ENCODE measurements around the gene REEP1.
A peak's percentile ranks its signal among the peaks of the same experiment; 100 is the strongest.
"Not testable (repeated sequence)": the region's sequence is repeated elsewhere in the genome, so short reads cannot be mapped to it uniquely, and the experiment has no call there.

Gene REEP1

DNA sequence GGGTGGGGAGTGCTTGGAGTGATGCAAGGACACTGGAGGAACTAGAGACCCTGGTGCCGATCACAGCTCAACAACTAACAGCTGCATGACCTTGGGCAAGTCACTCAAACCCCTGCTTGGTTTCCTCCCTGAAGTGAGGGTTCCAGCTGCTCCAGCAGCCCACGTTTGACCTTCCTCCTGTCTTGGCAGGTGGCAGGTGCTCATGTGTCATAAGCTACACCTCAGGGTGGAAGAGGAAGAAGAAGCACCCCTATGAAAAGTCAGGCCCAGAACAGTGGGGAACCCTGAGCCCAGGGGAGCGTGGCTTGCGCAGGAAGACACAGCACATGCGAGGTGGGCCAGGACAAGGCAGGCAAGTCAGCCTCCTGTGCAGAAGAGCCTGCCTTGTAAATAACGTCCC lies 95.8 kb downstream of the REEP1 start:
- DNase-seq = no peak

DNA sequence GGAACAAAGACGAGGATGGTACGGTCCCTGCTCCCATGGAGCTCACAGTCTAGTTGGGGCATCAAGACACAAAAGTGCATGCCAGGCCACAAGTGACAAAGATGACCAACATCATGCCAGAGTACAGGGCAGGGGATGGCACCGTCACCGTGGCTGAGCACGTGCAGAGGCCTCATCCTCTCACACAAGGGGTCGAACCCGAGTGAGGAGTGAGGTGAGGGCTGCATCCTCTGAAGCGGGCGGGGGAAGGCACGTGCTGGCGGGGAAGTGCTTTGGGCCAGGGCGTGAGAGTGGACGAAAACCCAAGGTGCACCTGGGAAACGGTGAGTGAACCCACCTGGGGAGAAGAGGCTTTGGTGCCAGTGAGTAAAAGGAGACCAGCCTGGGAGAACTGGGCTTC lies 97.2 kb downstream of the REEP1 start:
- DNase-seq = peak; percentile 27

DNA sequence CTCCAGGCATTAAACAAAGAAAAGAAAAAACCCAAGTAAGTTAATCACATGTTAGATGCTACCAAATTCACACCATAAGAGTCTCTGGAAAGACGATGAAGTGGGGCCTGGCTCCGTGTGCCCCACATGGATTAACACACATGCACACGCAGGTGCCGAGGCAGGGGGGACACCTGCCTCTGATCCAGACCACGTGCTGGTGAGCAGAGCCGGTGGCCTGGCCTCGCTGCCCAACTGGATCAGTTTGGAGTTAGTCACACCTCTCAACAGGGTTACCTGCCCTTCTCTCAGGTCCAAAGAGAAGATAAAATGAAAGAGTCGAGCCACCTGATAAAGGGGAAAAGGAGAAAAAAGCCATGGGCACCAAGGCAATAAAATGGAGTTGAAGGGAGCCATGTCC lies 97.7 kb downstream of the REEP1 start:
- DNase-seq = peak; percentile 17

DNA sequence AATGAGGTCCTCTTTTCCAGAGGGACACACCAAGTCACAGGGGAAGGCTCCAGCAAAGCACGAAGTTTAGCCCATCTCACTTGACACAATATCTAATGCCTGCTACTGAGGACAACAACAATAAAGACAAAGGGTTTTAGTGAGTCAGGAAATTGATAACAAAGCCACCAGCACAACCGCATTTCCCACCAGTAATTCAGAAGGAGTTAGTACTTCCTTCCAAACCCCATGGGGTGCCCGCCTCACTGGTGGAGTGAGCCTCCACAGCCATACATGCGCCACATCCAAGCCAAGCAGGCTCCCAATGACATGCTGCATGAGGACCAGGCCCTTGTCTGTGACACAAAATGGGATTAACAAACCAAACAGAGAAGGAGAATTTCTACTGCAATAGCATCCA lies 98.1 kb downstream of the REEP1 start:
- DNase-seq = no peak

DNA sequence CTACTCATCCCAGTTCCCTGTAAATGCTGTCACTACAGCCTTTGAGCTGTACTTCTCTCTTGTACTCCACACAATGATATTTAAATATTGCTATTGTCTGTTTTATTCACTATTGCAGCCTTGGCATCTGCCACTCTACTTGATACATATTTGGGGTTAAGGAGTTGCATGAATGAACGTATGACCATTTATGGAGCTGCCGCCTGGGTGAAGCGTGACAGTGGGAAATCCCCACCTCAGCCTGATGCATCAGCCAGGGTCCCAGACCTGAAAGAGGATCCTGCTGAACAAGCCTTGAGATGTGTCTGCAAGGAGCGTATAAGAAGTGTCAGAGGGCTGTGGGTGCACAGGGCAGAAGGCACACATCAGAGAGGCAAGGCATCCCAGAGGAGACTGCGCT lies 99.1 kb downstream of the REEP1 start:
- peak; percentile 5 for DNase-seq

DNA sequence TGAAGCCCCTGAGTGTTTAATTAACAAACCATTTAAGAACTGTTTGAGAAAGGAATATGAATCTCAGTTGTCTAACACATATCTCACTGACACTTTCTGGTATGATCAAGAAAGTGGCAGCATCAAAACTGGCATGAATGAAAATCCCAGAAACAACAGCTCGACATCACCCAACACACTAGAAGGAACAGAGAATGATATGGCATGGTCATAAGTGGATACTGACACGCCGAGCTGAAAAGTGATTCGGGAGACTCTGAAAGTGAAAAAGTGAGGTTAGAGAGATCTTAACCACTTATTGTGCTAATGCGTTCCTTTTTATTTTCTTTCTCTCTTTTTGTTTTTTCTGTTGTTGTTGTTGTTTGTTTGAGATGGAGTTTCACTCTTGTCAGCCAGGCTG lies 100.3 kb downstream of the REEP1 start:
- no peak for DNase-seq

DNA sequence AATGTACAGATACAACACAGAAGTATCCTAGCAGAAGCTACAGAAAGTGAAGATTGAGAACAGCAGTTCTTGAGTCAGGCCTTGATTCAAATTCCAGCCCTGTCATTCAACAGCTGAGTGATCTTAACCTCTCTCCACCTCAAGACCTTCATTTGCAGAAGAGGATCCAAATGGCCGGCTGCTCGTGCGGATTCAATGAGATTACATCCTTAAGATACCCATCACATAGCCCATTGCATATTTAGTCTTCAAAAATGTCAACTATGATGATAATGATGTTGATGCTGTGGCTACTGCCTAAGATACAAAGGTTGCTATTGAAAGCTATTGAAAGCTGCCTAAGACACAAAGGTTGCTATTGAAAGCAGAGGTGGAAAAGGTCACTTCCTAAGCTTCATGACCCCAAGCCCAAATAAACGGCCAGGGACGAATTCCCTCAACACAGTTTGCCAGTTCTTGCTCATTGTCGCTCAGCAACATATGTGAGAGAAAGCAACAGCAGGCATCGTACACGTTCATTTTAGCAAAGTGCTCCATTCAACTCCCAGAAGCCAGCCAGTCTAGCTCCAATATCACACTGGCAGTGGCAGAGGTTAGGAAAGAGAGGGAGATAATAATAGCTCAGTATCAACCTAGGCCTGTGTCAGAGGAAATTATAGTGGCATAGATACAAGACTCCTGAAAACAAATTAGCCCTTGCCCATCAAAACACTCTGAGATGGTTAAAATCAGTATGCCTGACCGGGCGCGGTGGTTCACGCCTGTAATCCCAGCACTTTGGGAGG lies 102.0 kb downstream of the REEP1 start:
- no peak for DNase-seq

DNA sequence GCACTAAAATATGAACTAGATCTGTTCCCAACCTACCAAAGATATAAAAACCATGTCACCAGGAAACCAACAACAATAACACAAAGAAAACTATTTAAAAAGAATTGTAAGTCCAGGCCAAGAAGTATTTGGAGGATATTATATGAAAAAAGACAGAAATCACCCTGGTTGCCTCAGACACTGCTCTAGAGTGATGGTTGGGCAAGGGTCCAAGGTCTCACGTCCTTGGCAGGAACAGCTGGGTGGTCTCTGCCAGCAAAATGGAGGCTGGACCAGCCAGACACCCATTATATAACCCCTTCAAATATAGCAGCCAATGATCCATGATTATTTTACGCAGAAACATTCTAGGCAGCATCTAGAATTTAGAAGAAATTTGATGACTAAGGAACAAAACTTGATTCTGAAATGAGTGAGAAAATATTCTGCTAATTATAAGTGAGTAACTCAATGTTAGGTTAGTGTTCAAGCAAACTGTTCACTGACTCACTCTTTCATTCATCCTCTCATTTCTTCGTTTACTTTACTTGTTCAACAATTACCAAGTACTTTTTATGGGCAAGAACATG lies 102.8 kb downstream of the REEP1 start:
- DNase-seq = peak; percentile 34

DNA sequence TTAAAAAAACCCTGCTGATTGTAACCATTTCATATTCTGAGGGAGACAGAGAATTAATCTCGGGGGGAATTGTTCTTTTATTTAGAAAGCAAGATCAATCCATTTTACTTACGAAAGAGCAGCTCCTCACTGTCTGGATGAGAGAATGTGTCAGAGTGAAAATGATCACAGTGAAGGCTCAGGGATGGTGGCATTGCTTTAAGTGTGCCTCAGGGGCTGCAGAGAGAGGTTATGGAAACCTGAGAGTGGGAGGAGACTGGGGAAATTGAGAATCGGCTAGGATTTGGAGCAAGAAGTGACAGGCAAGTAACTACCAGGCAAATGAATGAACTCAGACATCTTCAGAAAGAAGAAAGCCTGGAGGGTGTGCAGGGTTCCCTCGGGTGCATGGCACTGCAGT lies 104.0 kb downstream of the REEP1 start:
- DNase-seq = peak; percentile 11

DNA sequence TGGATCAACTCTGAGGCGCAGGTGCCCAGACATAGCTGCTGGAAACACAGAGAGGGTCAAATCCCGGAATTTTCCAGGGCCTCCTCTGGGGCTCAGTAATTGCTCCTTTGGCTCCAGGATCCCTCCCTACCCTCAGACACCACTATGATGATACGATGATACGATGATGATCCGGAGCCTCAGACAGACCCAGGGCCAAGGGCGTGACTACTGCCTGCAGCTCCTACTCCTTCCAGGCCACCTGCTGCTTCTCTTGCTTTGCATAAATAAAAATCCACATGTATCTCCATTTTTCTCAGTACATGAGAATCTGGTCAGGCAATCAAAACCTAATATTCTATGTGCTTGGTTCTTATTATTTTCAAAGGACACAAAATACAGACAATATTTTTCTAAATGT lies 104.5 kb downstream of the REEP1 start:
- no peak for DNase-seq

DNA sequence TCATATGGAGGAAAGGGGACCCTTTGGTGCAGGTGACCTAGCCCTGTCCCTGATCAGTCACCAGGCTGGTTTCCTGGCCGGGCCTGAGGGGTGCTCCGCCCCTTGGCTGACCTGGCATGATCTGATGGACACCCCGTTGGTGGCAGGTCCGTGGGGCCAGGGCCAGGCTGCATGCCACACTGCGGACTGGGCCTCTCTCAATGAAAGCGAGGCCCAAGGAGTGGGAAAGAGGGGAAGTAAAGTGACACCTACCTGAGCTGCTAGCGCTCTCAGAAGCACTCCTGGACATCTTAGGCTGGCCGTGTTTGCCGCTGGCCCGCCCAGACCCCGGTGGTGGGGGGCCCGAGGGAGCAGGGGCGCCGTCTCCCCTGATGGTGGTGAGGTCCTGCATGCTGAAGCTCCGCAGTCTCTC lies 105.0 kb downstream of the REEP1 start:
- DNase-seq = peak; percentile 23

DNA sequence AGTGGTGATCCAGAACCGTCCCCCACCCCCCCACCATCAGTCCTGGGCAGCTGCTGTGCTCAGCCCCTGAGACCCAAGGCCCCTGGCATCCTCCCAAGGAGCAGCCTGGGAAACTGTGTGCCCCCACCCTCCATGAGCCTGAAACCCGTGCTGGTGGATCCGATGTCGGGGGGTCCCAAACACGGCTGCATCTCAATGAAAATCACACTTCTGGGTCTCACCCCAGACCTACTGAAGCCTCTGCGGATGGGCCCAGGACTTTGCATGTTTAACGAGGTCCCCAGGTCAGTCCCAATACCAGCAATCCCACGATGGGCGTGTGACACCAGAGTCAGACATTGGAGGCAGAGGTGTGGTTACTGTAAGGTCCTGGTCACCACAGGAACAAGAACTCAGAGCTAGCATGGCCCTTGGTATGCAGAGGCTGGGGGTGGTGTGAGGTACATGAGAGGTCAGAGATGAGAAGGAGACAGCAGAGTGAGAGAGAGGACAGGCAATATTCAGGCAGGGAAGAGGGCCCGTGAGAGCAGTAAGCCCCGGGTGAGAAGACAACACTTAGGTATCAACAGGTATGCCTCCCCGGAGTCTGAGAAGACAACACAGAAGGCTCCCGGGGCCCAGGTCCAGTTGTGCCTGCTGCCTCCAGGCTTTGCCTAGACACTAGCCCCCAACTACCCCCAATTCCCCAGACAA lies 105.6 kb downstream of the REEP1 start:
- no peak for DNase-seq

DNA sequence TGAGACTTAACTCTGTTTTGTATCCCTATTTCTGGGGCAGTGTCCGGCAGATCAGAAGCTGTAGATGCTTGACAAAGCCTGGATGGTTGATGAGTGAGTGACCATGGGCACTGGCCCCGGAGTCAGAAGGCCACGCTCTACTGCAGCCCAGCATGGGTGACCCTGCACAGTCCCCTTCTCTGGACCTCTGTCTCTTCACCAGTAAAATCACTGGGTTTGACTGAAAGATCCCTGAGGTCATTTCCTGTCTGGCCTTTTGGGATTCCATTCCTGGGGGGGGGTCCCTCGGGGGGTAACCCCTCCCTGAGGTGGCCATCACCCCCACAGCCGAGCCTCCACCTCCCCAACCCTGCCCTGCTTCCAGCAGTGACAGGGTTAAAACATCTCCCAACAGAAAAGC lies 106.5 kb downstream of the REEP1 start:
- DNase-seq = no peak

DNA sequence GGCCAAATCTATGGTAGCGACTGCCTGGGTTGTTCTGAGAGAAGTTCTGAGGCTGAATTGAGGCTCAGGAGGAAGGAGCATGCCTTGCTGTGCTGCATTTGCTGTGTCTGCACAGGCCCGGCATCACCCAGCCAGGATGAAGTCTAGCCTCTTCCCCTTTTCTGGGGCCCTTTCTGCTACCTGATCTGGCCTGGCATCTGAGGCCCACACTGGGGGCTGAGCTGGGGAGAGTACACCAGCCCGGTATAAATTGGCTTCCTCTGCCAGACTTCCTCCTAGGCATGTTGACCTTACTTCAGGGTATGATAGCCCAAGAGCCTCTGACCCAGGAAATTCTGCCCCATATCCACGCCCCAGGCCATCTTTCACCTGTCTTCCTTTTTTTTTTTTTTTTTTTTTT lies 108.2 kb downstream of the REEP1 start:
- DNase-seq = no peak

DNA sequence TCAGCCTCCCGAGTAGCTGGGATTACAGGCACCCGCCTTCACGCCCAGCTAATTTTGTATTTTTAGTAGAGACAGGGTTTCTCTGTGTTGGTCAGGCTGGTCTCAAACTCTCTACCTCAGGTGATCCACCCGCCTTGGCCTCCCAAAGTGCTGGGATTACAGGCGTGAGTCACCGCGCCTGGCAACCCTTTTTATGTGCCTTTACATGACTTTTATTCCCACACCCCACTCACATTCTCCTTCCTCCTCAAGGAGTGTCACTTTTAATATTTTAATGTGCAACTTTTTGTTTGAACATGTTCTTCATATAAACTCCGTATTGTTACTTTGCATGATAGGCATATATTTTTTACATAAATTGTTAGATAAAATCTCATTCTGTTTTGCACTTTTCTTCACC lies 108.9 kb downstream of the REEP1 start:
- DNase-seq = not testable (repeated sequence)

DNA sequence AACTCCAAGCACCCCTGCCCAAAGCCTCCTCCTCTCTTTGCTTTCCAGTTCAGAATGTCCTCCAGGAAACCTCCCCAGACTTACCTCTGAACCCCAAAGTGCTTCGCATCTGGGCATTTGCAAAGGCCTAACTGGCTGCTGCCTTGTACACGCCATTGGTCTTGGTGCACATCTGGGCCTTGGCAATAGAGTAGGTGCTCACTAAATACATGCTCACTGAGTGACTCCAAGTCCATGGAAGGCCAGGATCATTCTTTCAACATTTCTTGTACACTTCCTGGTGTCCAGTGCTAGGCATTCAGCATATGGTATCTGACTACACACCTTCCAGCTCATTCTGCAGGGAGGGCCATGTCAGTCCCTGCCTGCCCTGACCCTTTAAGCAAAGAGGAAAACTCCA lies 109.7 kb downstream of the REEP1 start:
- no peak for DNase-seq

DNA sequence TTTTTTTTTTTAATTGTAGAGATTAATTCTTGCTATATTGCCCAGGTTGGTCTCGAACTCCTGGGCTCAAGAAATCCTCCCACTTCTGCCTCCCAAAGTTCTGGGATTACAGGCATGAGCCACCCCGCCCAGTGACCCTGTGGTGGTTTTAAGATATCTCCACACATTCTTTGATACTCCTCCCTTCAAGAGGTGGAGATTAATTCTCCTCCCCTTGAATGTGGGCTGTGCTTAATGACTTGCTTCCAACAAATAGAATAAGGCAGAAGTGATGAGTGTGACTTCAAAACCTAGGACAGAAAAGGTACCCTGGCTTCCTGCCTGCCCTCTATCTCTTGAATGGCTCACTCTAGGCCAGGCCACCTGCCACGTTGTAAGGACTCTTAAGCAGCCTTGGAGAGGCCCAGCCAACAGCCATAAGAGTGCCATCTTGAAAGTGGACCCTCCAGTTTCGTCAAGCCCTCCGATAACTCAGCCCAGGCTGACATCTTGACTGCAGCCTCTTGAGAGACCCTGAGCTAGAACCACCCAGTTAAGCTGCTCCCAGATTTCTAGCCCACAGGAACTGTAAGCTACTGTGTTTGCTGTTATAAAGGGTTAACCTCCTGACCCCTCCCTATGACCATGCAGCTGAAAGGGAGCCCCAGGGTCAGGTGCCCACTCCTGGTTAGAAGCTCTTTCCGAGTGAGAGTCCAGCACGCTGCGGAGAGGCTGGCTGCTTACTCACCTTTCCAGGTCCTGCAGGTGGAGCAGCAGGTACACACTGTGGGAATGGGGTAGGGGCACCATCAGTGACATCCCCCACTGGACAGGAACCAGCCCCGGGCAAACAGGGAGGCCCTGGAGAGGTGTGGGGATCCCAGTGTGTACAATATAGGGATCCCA lies 110.5 kb downstream of the REEP1 start:
- no peak for DNase-seq

DNA sequence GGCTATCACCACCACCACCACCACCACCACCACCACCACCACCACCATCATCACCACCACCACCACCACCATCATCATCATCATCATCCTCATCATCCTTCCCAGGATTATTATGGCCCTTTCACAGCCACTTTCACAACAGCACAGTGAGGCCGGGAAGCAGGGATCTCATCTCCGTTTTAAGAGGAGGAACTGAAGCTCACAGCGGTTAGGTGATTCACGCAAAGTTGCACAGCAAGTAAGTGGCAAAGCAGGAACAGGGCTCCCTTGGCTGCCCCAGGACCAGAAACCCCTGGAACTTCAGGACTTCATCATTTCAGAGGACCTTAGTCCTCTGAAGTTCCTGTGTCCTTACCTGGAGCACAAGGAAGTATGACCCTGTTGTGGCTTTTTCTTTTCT lies 111.4 kb downstream of the REEP1 start:
- DNase-seq = no peak

DNA sequence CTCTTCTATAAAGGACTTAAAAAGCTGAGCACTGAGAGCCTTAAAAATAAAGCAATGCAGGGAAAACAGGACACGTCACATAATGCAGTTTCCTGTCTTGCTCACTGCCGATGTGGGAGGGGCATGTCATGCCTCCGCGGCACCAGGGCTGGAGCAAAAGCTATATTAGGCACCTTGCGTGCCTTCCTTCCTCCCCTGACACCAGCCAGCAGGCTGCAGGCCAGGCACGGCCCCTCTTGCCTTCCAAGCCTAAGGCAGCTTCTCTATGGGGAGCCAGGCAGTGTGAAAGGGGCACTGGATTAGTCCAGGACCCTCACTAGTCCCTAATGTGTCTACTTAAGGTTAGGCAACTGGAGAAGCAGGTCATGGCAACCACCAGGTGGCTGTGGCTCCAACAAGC lies 111.8 kb downstream of the REEP1 start:
- peak; percentile 55 for DNase-seq

DNA sequence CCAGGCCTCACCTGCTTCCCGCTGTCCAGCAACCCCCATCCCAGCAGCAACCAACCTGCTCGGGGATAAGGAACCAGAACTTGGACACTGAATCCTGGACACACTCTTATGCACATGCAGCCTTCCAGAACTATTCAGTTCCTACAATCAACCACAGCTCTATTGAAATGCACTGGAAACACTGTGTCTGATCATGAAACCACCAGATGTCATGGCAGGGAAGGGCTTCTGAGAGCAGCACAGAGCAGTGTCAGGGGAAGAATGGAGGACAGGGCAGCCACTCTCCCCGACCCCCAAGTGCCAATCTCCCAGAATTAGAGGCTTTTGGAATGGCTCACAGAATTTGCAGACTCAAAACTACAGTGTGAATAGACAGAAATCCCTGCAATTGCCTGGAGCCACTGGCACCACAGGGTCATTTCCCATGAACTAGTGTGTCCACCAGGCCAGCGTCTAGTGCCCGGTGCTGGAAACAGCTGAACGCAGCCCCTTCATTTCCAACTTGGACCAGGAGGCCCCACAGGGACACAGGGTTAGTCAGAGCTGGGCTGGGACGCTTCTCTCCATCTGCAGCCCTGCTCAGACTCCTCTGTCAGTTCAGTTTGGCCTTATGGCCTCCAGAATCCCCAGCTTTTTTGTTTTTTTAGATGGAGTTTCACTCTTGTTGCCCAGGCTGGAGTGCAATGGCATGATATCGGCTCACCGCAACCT lies 112.6 kb downstream of the REEP1 start:
- DNase-seq = no peak

DNA sequence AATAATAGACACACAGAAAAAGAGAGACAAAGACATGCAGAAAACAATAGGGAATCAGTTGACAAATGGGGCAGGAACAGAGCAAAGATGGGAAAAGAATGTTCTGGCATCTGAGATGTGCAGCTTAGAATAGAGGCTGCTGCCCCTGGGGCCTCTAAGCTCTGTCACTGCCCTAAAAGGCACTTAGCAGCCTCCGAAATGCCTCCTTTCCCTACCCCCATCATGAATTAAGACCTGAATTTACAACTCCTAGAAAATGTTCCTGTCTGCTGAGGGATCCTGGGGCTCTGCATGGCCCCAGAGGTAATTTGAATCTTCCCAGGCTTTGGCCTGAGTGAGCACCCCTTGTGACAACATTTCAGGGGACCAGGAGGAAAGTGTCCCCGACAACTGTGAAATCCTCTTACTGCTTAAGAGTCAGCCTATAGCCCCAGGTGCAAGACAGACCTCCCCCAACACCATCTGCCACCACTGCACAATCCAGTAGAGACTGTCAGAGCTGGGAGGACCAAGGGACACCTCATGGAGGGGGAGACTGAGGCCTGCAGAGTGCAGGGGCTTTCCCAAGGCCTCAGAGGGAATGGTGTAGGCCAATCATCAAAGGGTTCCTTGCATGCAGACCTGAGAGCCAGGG lies 113.4 kb downstream of the REEP1 start:
- DNase-seq = no peak
